ENCODE results near the gene FZD10.

FZD10 gene

DNA sequence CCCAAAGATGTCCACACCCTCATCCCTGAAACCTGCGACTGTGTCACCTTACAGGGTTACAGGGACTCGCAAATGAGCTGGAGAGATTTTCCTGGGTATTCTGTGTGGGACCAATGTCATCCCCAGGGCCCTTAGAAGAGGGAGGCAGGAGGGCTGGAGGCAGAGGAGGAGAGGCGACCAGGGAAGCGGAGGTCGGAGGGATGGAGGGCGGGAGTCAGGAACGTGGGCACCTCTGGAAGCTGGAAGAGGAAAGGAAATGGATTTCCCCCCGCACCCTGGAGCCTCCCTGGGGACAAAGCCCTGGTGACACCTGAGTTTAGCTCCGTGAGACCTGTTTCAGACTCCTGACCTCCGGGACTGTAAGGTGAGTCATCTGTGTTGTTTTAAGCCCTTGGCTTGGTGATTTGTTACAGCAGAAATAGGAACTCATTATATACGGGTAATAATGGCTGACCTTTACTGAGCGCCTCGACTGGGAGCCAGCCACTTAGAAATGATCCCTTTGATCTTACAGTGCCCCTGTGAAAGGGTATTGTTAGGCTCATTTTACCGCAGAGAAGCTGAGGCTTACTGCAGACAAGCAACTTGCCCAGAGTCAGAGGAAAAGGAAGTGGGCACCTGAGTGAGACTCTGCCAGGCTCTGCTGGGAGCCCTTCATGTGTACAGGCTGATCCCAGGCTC is 29.3 kb upstream of the FZD10 start:
- DNase-seq (ENCODE audit: low read depth), result no peak

DNA sequence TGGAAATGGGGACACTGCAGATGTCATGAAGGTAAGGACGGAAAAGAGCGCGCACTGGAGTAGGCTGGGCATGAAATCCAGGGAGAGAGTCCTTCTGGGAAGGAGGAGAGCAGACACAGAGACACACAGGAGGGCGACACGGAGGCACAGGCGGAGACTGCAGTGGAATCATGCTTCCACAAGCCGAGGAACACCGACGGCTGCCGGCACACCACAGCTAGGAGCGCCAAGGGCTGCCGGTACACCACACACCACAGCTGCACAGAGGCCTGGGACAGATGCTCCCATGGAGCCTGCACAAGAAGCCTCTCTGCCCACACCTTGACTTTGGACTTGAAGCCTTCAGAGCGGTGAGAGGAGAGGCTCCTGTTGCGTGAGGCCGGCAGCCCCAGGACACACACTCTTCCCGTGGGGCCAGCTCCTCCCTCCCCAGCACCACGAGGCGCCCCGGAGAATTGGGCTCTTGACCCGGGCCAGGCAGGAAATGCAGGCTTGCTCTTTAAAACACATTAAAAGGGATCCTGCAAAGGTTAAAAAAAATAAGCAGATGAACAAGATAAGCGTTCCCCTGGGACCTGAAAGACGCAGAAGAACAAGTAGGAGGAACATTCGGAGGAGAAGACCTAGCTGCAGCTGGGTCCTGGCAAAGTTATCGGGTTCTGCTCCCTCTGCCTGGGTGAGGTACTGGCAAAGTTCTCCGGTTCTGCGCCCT is 28.3 kb upstream of the FZD10 start:
- no peak for DNase-seq (ENCODE audit: low read depth)

DNA sequence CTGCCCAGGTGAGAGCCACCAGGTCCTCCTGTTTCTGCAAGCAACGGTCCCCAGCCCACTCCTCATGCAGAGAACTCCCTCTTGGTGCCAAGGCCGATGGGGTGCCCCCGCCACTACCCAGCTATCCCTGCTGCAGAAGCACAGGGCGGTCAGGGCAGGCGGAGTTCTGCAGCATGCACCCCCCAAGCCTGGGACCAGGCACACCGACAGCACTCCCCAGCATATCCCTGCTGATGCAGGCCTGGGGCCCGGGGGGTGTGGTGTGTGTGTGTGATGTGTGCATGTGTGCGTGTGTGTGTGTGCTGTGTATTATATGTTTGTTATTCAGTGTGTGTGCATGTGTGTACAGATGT is 27.7 kb upstream of the FZD10 start:
- no peak for DNase-seq (ENCODE audit: low read depth)

DNA sequence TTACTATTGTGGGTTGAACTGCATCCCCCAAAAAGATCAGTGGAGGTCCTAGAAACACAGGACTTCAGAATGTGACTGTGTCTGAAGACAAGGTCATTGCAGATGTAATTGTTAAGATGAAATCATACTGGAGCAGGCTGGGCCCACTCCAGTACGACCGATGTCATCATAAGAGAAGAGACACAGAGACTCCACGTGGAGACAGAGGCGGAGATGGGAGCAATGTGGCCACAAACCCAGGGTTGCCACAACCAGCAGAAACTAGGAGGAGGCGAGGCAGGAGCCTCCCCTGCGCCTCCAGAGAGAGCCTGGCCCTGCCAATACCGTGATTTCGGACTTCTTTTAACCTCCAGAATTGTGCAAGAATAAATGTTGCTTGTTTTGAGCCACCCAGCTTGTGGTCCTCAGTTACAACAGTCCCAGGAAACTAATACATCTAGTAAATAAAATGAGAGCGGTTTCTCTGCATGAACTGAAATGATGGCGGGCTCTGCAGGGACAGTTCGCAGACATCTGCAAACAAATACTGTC is 25.7 kb upstream of the FZD10 start:
- DNase-seq (ENCODE audit: low read depth), result no peak

DNA sequence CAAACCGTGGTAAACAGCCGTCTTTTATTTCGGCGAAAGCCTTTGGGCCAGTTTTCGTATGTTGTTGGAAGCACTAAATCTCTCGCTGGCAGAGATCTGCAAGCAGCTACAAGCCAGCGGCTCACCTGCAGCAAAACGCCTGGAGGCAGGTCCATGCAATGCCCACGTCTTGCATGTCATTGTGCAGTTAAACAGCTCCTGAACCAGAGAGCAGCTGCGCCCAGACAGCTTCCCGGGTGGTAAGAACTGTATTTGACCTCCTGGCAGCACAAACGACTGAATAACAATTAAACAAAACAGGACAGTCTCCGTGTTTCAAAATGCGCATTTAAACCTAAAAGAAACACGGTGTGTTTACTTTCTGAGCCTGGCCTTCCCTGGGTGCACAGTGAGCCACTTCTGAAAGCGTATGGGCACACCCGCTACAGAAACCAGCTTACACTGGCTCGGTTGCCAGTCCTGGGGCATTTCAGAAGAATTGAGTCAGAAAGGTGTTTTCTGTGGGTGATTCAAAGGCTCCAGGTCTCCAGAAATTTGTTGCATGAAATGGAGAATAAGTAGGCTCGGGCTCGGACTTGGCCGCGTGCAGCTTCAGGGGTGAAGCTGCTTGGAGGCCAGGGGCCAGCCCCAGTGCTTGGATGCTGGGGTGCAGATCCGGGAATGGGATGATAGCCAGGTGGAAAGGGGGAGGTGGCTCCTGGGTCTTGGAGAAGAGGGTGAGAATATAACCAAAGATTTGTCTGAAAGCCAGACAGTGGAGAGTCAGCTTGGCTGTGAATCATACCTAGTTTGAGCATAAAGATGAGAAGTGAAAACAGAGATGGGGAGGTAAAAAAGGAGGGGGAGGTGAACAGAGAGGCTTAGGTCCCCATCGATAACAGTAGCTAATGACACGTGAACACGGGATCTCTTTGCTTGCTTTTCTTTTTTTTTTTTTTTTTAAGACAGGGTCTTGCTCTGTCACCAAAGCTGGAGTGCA is 24.9 kb upstream of the FZD10 start:
- DNase-seq (ENCODE audit: low read depth), result no peak

DNA sequence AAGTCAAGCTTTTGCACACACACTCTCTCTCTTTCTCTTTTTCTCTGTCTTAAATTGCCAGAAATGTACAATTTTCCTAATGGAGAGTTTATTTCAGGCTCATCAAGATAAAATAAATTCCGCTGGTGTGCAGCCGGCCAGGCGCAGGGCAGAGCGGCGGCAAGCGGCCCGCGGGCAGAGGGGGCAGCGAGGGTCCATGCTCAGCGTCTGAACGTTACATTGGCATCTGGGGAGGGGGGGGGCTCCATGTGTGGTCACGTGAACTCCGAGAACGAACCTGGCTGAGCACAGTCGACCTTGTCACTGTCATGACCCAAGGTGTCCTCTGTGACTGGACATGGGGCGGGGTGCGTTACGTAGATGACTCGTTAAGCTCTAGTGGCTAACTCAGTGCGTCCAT is 23.8 kb upstream of the FZD10 start:
- DNase-seq (ENCODE audit: low read depth), result no peak

DNA sequence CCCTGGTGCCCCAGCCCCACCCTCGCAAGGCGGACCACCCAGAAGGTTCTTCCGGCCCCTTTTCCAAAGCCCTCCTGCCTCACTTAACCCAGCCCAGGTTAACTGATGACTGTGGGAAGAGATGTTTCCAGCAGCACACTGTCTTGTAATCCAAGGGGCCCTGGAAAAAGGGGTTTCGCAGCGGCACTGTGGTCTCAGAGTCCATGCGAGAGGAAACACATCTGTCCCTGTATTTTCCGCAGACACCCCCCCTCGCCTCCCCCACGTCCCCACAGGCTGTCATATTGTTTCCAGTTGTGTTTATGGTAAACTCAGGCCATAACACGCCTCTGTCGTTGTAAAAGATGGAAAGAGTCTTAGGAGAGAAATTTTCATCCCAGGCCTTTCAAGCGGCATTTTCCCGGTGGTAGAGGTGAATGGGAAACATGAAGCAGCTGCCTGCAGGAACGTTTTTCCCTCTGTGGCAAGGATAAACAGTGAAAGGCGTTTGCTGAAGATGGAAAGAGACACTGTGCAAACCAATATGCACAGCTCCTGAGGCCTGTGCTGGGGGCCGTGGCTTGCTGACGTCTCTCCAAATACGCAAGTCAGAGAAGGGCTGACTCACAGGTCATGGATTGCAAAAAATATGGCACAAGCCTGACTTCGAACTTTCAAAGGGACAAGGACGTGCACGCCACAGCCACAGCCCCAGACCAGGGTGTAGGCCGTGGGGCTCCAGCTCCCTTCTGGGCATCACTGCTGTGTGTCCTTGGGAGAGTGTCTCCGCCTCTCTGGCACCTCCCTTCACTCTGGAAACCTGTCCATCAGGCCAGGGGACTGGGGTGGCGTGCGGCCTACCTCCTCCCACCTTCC is 22.5 kb upstream of the FZD10 start:
- DNase-seq (ENCODE audit: low read depth), result no peak

DNA sequence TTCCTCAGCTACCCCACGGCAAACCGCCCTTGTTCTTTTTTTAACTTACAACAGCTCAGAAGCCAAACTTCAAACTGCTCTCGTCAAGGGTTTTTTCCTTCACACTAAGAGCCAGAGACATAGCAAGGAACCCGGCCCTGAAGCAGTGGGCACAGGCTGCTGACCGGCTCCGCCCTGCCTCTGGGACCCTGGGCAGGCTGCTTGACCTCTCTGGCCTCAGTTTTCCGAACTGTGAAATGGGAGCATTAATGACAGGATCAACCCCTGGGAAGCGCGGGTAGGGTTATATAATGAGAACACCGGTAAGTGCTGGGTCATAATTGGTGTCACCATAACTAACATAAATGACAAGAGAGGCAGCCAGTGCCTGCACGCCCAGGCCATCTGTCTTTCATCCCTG is 21.2 kb upstream of the FZD10 start:
- no peak for DNase-seq (ENCODE audit: low read depth)

DNA sequence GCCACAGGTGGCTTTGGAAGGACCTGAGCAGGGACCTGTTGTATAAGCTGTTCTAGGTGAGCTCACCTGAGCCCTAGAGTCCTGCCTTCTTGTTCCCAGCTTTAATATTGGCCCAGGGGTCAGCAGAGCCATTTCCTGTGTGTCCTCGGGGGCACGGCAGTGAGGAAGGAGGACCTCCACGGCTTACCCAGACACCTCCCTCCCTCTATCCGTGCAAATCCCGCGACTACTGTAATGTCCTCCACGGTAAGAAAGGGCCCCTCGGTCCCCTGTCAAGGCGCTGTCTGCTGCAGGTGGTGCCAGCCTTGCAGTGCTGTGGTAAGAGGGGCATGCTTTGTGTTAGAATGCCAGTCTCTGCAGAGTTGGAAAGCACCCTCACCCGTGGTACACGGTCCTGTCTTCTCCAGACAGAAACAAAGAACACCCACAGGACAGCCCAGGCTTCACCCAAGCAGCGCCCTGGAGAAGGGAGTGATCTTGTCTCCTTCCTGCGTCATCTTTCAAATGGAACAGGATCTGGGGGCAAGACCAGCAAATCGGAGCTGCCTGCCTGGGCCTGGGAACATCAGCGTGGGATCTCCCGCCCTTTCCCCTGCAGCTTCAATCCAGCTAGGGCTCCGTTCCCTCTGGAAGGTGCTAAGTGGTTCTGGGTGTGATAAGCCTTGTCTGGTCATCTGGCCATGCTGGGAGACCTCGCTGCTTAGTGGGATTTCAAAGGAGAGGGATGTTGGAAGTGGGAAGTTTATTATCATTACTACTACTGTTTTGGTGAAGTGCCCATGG is 20.2 kb upstream of the FZD10 start:
- DNase-seq (ENCODE audit: low read depth), result no peak

DNA sequence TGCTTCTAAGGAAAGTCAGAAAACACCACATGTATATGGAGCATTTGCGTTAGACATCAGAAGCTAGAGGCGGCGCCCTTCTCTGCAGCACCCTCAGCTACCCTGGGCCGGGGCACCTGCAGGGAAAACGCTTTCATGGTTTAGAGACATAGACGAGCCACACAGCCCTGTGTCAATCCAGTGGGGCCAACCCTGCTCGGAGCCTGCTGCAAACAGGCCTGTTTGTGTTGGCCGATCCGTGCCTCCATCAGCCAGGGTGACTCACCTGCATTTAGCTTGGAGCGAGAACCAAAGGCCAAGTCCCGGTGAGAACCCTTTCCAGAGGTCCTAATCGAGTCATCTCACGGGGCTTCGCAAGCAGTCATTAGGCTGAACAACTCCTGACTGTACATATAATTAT is 19.5 kb upstream of the FZD10 start:
- no peak for DNase-seq (ENCODE audit: low read depth)

DNA sequence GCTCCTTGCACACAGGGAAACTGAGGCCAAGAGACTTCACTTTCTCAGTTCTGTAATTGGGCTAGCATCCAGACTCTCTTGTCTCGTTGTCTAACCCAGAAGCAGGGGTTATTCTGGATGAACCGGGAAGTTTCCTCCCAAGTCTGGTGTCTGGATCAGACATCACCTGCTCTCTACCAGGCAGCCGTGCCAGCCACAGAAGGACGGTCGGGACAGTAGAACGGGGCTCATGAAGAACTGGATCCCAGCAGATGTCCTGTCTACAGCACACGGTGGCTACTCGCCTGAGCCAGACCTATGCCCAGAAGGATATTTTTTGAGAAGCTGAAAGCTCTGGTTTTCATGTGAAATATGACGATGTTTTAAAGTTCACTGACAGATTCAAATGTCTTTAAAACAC is 19.1 kb upstream of the FZD10 start:
- no peak for DNase-seq (ENCODE audit: low read depth)

DNA sequence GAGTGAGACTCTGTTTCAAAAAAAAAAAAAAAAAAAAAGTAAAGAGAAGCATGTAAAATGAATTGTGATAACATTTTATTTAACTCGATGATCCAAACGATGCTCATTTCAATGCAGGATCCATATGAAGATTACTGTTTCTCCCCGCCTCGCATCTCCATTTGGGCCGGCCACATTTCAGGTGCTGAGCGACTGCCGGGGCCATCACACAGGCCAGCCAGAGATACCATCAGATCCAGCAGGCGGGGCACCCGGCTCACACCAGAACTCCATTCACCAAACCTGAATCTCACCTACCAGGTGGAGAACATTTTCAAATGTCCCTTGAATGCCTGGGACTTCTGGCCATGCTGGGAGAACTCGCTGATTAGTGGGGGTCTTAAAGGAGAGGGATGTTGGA is 18.0 kb upstream of the FZD10 start:
- no peak for DNase-seq (ENCODE audit: low read depth)

DNA sequence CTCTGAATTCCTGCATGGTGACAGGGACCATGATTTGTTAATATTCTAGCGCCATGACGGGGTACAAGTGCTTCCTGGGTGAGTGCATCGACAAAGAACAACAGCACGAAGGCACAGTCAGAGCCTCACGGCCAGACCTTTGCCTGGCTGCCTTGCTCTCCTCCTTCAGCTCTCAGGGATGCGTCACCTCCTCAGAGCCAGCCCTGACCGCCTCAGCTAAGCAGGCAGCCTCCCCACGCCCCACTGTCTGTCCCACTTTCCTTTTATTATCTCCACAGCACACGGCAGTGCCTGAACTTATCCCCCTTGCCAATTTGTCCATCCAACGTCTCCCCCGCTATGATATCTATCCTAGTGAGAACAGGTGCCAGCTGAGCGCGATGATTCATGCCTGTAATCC is 16.5 kb upstream of the FZD10 start:
- DNase-seq (ENCODE audit: low read depth), result no peak

DNA sequence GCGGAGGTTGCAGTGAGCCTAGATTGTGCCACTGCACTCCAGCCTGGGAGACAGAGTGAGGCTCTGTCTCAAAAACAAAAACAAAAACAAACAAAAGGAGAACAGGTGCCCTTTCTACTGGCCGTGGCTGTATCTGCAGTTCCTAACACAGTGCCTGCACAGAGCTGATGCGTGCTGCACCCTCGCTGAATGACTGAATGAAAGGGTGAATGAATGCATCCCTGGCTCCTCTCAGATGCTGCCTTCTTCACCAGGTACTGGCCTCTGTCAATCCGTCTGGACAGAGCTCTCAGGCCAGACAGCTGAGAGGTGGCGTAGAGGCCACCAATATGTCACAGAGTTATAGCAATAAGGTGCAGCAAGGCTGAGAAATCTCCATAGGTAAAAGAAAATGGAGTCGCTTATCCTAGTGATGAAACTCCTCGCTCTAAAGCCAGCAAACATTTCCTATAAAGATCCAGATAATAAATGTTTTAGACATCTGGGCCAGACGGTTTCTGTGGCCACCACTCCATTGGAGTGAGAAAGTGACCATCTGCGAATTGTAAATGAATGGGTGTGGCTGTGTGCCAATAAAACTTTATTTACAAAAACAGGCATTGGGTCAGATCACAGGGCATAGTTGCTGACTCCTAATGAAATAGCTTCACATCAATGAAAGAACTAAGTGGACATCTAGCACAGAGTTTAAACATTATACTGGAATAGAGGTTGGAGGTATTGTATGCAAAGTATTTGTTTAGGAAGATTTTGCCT is 15.9 kb upstream of the FZD10 start:
- no peak for DNase-seq (ENCODE audit: low read depth)

DNA sequence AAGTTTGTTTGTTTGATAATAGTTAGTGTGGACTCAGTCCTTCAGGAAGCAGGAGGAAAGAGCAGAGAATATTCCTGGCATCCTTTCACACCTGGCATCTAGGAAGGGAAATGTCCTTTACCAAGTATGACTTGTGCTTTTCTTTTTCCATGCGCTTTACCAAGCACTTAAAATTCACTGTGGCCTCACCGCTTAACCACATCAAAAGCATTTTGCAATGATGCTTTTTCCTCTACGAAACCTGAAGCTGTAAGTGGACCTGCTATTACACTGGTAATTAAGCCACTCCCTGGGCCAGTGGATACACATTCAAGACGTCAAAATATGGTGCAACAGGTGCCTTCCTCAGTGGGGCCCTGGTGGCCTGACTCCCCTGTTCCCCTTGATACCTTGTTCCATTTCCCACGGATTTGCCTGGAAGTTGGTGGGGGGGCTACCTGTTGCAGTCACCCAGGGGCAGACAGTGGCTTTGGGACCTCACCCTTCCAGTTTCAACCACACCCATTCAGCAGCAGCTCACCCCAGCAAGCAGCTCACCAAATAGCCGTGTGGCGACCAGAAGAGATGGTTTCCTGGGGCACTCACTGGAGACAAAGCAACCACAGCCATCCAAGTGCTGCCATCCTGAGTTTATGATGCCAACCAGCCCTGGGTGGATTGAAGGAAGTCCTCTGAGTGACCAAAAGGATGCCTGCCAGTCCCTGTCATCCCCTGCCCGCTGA is 14.2 kb upstream of the FZD10 start:
- no peak for DNase-seq (ENCODE audit: low read depth)

DNA sequence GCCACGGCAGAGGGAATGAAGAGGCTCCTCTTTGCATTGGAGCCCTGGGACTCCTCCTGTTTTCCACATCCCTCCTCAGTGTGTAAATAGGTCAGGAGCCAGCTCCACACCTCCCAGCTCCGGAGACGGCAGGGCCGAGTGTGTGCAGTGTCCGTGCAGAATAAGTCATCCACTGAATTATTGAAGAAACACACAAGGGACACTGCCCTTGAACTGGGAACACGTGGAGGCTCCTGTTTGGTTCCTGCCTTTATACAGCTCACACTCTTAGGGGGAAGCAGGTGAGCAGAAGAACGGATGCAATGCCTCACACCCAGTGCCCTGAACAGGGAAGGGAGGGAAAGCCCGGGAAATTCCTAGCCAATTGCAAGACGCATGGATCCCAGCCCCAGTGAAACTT is 10.4 kb upstream of the FZD10 start:
- no peak for DNase-seq (ENCODE audit: low read depth)

DNA sequence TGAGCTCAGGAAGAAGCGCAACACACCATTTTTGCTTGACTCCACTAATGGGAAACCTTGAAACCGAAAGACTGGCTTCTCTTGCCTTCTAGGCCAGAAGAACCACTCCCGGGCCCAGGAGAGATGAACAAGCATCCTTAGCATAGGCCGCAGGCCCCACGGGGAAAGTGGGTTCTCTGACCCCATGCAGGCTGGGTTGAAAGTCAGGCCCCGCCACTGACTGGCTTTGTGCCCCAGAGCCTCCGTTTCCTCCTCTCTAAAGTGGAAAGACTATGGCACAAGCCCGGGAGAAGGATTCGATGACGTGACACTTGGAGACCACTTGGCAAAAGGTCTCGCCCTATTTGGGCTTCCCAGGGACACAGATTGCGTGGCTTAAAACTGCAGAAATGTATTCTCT is 9.9 kb upstream of the FZD10 start:
- DNase-seq (ENCODE audit: low read depth), result no peak

DNA sequence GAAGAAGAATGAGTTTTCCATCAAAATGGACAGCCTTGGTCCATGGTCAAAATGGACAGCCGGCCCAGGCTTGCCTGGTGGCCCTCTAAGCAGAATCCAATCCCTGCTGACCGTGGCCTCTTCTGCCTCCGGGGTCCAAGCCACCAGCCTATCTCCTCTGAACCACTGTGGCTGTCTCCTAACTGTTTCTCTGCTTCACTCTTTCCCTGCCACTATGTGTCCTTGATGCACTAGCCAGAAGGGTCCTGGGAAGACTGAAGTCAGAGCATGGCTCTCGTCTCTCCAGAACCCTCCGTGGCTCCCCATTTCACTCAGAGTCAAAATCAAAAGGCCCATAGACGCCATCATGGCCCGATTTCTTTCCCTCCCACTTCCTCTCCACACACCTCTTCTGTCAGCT is 8.5 kb upstream of the FZD10 start:
- DNase-seq (ENCODE audit: low read depth), result no peak

DNA sequence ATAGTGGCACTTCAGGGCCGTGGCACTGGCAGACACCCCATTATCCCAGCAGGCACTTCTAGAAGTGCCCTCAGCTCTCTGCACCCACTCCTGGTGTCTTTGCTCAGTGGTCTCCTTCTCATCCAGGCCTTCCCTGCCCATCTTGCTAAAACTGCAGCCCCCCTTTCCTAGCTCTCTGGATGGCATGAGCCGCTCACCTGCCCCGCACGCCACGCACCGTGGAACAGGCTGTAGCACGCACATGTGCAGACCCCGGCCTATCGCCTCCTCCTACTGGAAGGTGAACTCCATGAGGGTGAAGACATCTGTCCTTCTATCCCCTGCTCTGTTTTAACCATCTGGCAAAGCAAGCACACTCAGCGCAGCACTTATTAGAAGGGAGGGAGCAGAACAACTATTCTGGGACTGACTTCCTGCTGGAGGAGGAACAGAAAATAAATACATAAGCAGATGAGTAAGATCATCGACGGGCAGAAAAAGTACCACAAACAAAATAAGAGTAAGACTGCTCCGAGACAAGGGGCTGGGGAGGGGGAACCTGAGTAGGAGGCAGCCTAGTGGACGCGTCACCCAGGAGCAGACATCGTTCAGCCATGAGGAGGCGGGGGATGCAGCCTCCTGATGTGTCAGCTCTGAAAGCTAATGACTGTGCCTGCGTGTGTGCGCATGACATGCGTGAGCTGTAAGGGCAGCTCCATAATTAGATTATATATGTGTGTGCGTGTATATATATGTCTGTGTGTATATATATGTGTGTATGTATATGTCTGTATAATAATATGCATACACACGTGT is 7.8 kb upstream of the FZD10 start:
- no peak for DNase-seq (ENCODE audit: low read depth)

All from iris pigment epithelial cell (primary cell).